ENCODE data around the gene ABCC6. TPM values are rescaled to one million over a fixed set of nuclear protein-coding genes. Genes with fewer than 3 reads are reported as not detected.

Gene ABCC6
- total RNA-seq, 1 experiment from 2014 or later, result 2.7 TPM

- ChIA-PET RAD21 (ENCODE audit: low non-redundant PET in 1 of 2, low total read pairs in 2 of 2, uncharacterized antibody in 2 of 2, unreplicated experiment in 2 of 2) (no interaction called here), CTCF (no interaction called here), POLR2A (interaction anchor here (1.1 kb wide), 1 partner anchor 16 kb away, joined by 4 read pairs; no protein-coding TSS in a partner anchor)
- Histone ChIP-seq H4K20me1 (ENCODE audit: insufficient read depth) (no peaks in the 10 kb centered on the region), H3K9me2 (ENCODE audit: insufficient read depth) (no peaks in the 10 kb centered on the region), H2AFZ (ENCODE audit: low read depth, low read length, poor library complexity, severe bottlenecking) (no peak overlapping the region), H3K27me3 (ENCODE audit: insufficient read depth, low read length) (no peaks in the 10 kb centered on the region), H3K4me1 (ENCODE audit: control insufficient read depth in 1 of 2, insufficient read depth in 2 of 2, low read length in 2 of 2) (no peaks in the 10 kb centered on the region), H3K36me3 (ENCODE audit: control insufficient read depth in 1 of 2, insufficient read depth in 2 of 2, low read length in 2 of 2) (no peaks in the 10 kb centered on the region), H3K9ac (ENCODE audit: low read length) (no peak overlapping the region), H3K4me3 (replicated peaks in 1 of 2; ENCODE audit: low read depth in 1 of 2, low read length in 2 of 2) (no peak overlapping the region), H3K4me2 (ENCODE audit: low read length) (no peak overlapping the region), H3K27ac (ENCODE audit: low read depth, low read length) (no peak overlapping the region), H3K9me3 (ENCODE audit: control insufficient read depth in 1 of 2, insufficient read depth in 1 of 2, low read depth in 1 of 2, low read length in 2 of 2) (no peaks in the 10 kb centered on the region), H3K79me2 (ENCODE audit: insufficient read depth, low read length) (no peaks in the 10 kb centered on the region)
- no peak for TF ChIP-seq RAD21 (IDR thresholded peaks at IDR 0.05; ENCODE audit: low read depth)
- no peak for TF ChIP-seq EZH2 (IDR thresholded peaks at IDR 0.05)
- TF ChIP-seq SIN3A (IDR thresholded peaks at IDR 0.05; ENCODE audit: low read depth), result no peak
- TF ChIP-seq TCF7L2 (IDR thresholded peaks at IDR 0.05; ENCODE audit: borderline replicate concordance, extremely low read depth, insufficient read depth, insufficient read length), result no peak
- TF ChIP-seq POLR2A (IDR thresholded peaks at IDR 0.05; ENCODE audit: borderline replicate concordance, extremely low read depth, insufficient read depth, insufficient read length), result no peak
- TF ChIP-seq EGR1 (IDR thresholded peaks at IDR 0.05; ENCODE audit: low read depth), result no peak
- no peak for TF ChIP-seq SRF (IDR thresholded peaks at IDR 0.05; ENCODE audit: low read depth)
- no peak for TF ChIP-seq YY1 (IDR thresholded peaks at IDR 0.05; ENCODE audit: extremely low read depth, insufficient replicate concordance, low read depth, low read length)
- no peak for TF ChIP-seq CTCF (IDR thresholded peaks at IDR 0.05 in 2 of 3, conservative IDR thresholded peaks at IDR 0.05 in 1 of 3; ENCODE audit: borderline replicate concordance in 1 of 3, insufficient read depth in 1 of 3, low read depth in 2 of 3, low read length in 2 of 3)
- no peak for TF ChIP-seq MAX (IDR thresholded peaks at IDR 0.05)
- no peak for TF ChIP-seq POLR2AphosphoS5 (IDR thresholded peaks at IDR 0.05; ENCODE audit: low read depth, low read length)
- TF ChIP-seq JUND (IDR thresholded peaks at IDR 0.05), result no peak
- TF ChIP-seq ZFX (IDR thresholded peaks at IDR 0.05), result no peak
- no peak for TF ChIP-seq ZNF274 (IDR thresholded peaks at IDR 0.05; ENCODE audit: low read depth, low read length)
- no peak for TF ChIP-seq EZH2phosphoT487 (IDR thresholded peaks at IDR 0.05; ENCODE audit: borderline replicate concordance)
- no TSS peak for BruUV-seq (replicated peaks)
- no peak for ATAC-seq
- intact Hi-C loops (cut with micrococcal nuclease), result no loop called here
- no peak for DNase-seq (ENCODE audit: low read depth, low spot score)
Observed at GRCh38 chr16:16184594-16184993, 38.7 kb downstream of the ABCC6 start.

Measured in HCT116 (cell line).